PC-9 (cell line): ENCODE results near the gene CACNB4. TPM values are rescaled to one million over a fixed set of nuclear protein-coding genes. Genes with fewer than 3 reads are reported as not detected.

ENCODE experiments used
- BruUV-seq: library from RNA; stranded (reverse); fragments of 400-500 nt; replicated peaks from 2 replicates; lab custom pipeline; 2021; lab: Mats Ljungman, UMichigan
- CTCF ChIA-PET: fragments of 300-600 bp; sonication (Branson Sonifier 250); formaldehyde crosslinking; loops from one replicate; lab custom pipeline; 2022; ENCODE audit warnings: antibody characterized with exemption; lab: Charles Lee
- POLR2A ChIA-PET: fragments of 300-600 bp; sonication (Branson Sonifier 250); formaldehyde crosslinking; loops from one replicate; lab custom pipeline; 2022; ENCODE audit warnings: antibody characterized with exemption; ENCODE audit not compliant: unreplicated experiment; lab: Charles Lee
- DNase-seq, 2 experiments: peaks; one replicate each; pipeline versions ENCODE4 v3.0.0 to v3.0.0-alpha.2; 2015 to 2022; ENCODE audit warnings: mixed read lengths in 1 of 2
- H2AFZ ChIP-seq: fragments of 200-600 bp; sonication (generic); 2 replicates; pipeline ENCODE4 v1.8.1; 2017; ENCODE audit warnings: antibody characterized with exemption
- H3F3A ChIP-seq: fragments of 200-600 bp; sonication (generic); 2 replicates; pipeline ENCODE4 v1.8.1; 2017; ENCODE audit warnings: antibody characterized with exemption, mild to moderate bottlenecking, low read depth; ENCODE audit not compliant: insufficient read depth
- H3K27ac ChIP-seq: fragments of 200-600 bp; sonication (generic); 2 replicates; pipeline ENCODE4 v1.6.1; 2016; ENCODE audit warnings: mixed run types
- H3K27me3 ChIP-seq: fragments of 200-600 bp; sonication (generic); 2 replicates; pipeline ENCODE4 v1.6.1; 2016; ENCODE audit warnings: low read depth, mixed run types; ENCODE audit not compliant: insufficient read depth
- H3K36me3 ChIP-seq: fragments of 200-600 bp; sonication (generic); 2 replicates; pipeline ENCODE4 v1.6.1; 2016; ENCODE audit warnings: low read depth, mixed run types
- H3K4me1 ChIP-seq: fragments of 200-600 bp; sonication (generic); replicated peaks from 2 replicates; pipeline ENCODE4 v1.6.1; 2016; ENCODE audit warnings: mixed run types; ENCODE audit not compliant: insufficient read depth
- H3K4me2 ChIP-seq: fragments of 200-600 bp; sonication (generic); 2 replicates; pipeline ENCODE4 v1.6.1; 2017; ENCODE audit warnings: mixed run types
- H3K4me3 ChIP-seq: fragments of 200-600 bp; sonication (generic); 2 replicates; pipeline ENCODE4 v1.6.1; 2016; ENCODE audit warnings: mixed run types
- H3K79me2 ChIP-seq: fragments of 200-600 bp; sonication (generic); 2 replicates; pipeline ENCODE4 v1.6.1; 2017; ENCODE audit warnings: low read depth, mixed run types
- H3K9me2 ChIP-seq: fragments of 200-600 bp; sonication (generic); 2 replicates; pipeline ENCODE4 v1.8.1; 2017; ENCODE audit warnings: mild to moderate bottlenecking; ENCODE audit not compliant: insufficient read depth
- H3K9me3 ChIP-seq: fragments of 200-600 bp; sonication (generic); 2 replicates; pipeline ENCODE4 v1.8.1; 2016; ENCODE audit warnings: low read depth; ENCODE audit not compliant: insufficient read depth
- H4K20me1 ChIP-seq: fragments of 200-600 bp; sonication (generic); 2 replicates; pipeline ENCODE4 v1.8.1; 2017; ENCODE audit not compliant: insufficient read depth
- CTCF ChIP-seq: fragments of 200-600 bp; sonication (generic); conservative IDR thresholded peaks from 2 replicates; pipeline ENCODE4 v1.6.1; 2017; ENCODE audit warnings: mixed run types, antibody characterized with exemption, mild to moderate bottlenecking, moderate library complexity
- EZH2 ChIP-seq: fragments of 200-600 bp; sonication (generic); IDR thresholded peaks from 2 replicates; pipeline ENCODE4 v1.8.0; 2017; ENCODE audit warnings: antibody characterized with exemption, low read depth
- intact Hi-C: fragments of 100-400 bp; cut with micrococcal nuclease; formaldehyde crosslinking; loops from one replicate; pipeline ENCODE4 v1.10.0; 2022; ENCODE audit not compliant: unreplicated experiment
- total RNA-seq: library from RNA; stranded (reverse); gene quantifications from 2 replicates; pipeline ENCODE4 v1.2.3, GENCODE V29; 2021

The CACNB4 gene
- total RNA-seq, 1 experiment from 2014 or later: 0.98 TPM

GRCh38 chr2:151852260-151853069 is 246.4 kb downstream of the CACNB4 start:
- intact Hi-C loops: no loop called here
- ChIA-PET POLR2A (interaction anchor here (0.6 kb wide), 1 partner anchor 29 kb away, joined by 46 read pairs; no protein-coding TSS in a partner anchor), CTCF (no interaction called here)
- Histone ChIP-seq H3K9me2 (no peaks in the 10 kb centered on the region), H3K4me2 (no peak overlapping the region), H3K9me3 (no peaks in the 10 kb centered on the region), H2AFZ (no peak overlapping the region), H3K4me3 (no peak overlapping the region), H3K27ac (no peak overlapping the region), H4K20me1 (no peaks in the 10 kb centered on the region), H3F3A (no peaks in the 10 kb centered on the region; the same call in 1 of the 2 replicates), H3K79me2 (no peaks in the 10 kb centered on the region), H3K36me3 (no peaks in the 10 kb centered on the region), H3K27me3 (no peaks in the 10 kb centered on the region), H3K4me1 (no peaks in the 10 kb centered on the region; the same call in 1 of the 2 replicates)
- no peak for DNase-seq
- BruUV-seq: no TSS peak
- no peak for TF ChIP-seq CTCF
- no peak for TF ChIP-seq EZH2

GRCh38 chr2:151851761-151852160 is 247.1 kb downstream of the CACNB4 start:
- peak; percentile 6 to 68 for DNase-seq
- H3F3A ChIP-seq: no peaks in the 10 kb centered on the region; the same call in 1 of the 2 replicates
- intact Hi-C loops: no loop called here
- H3K27me3 ChIP-seq: no peaks in the 10 kb centered on the region
- no peaks in the 10 kb centered on the region for H3K79me2 ChIP-seq
- no peak overlapping the region for H2AFZ ChIP-seq
- BruUV-seq: no TSS peak
- no peaks in the 10 kb centered on the region for H3K9me2 ChIP-seq
- CTCF ChIA-PET: no interaction called here
- TF ChIP-seq CTCF (no peak), EZH2 (no peak)
- 0 out of 2 replicates have a peak overlapping the region, but pooled peaks have one; percentile 14 for H3K4me2 ChIP-seq
- POLR2A ChIA-PET: interaction anchor here (0.6 to 0.7 kb wide), 4 partner anchors 24 to 30 kb away, joined by 5 to 46 read pairs (median 6); partner anchors contain the start of gene ARL5A
- H3K4me1 ChIP-seq: no peaks in the 10 kb centered on the region
- no peaks in the 10 kb centered on the region for H4K20me1 ChIP-seq
- H3K9me3 ChIP-seq: no peaks in the 10 kb centered on the region
- no peaks in the 10 kb centered on the region for H3K36me3 ChIP-seq
- no peak overlapping the region for H3K4me3 ChIP-seq
- H3K27ac ChIP-seq: no peak overlapping the region

GRCh38 chr2:151849413-151850010 is 249.3 kb downstream of the CACNB4 start:
- H3K4me2 ChIP-seq: no peak overlapping the region
- no TSS peak for BruUV-seq
- no peak for DNase-seq
- H3K27me3 ChIP-seq: no peaks in the 10 kb centered on the region
- H4K20me1 ChIP-seq: no peaks in the 10 kb centered on the region
- H3K9me3 ChIP-seq: no peaks in the 10 kb centered on the region
- H3K9me2 ChIP-seq: no peaks in the 10 kb centered on the region
- H2AFZ ChIP-seq: no peak overlapping the region
- TF ChIP-seq CTCF: no peak
- TF ChIP-seq EZH2: no peak
- H3K79me2 ChIP-seq: no peaks in the 10 kb centered on the region
- intact Hi-C loops: no loop called here
- CTCF ChIA-PET: interaction anchor here (0.6 kb wide), 1 partner anchor 9 kb away, joined by 4 read pairs; no protein-coding TSS in a partner anchor
- POLR2A ChIA-PET: no interaction called here
- no peaks in the 10 kb centered on the region for H3K4me1 ChIP-seq
- H3K36me3 ChIP-seq: no peaks in the 10 kb centered on the region
- no peak overlapping the region for H3K4me3 ChIP-seq
- H3F3A ChIP-seq: no peaks in the 10 kb centered on the region
- no peak overlapping the region for H3K27ac ChIP-seq
